GM12873 (cell line): Measurements from ENCODE around the gene CCDC97.

Experiments
- CTCF ChIP-seq: IDR thresholded peaks from 2 replicates; pipeline ENCODE4 v1.5.1; 2012; ENCODE audit warnings: low read depth, mild to moderate bottlenecking, moderate library complexity, low read length, control low read depth; ENCODE audit not compliant: insufficient read depth; ENCODE audit errors: missing control alignments

Gene CCDC97

GRCh38 chr19:41300555-41300954, 9.4 kb upstream of the CCDC97 start:
- TF ChIP-seq CTCF = no peak

GRCh38 chr19:41302624-41303351, 7.2 kb upstream of the CCDC97 start:
- TF ChIP-seq CTCF = no peak

GRCh38 chr19:41303954-41304353, 6.0 kb upstream of the CCDC97 start:
- no peak for TF ChIP-seq CTCF

GRCh38 chr19:41304706-41305483, 5.1 kb upstream of the CCDC97 start:
- TF ChIP-seq CTCF = no peak

GRCh38 chr19:41305927-41306793, 3.8 kb upstream of the CCDC97 start:
- TF ChIP-seq CTCF = no peak

- no peak for TF ChIP-seq CTCF
Observed at GRCh38 chr19:41307090-41307875, 2.7 kb upstream of the CCDC97 start.
